GM18951 (cell line): Measurements from ENCODE around the gene WDR47.
"Not testable (repeated sequence)": the region's sequence is repeated elsewhere in the genome, so short reads cannot be mapped to it uniquely, and the experiment has no call there.

ENCODE experiments used
- POLR2A ChIP-seq: IDR thresholded peaks from 4 replicates; pipeline ENCODE4 v1.6.1; 2011; ENCODE audit warnings: mild to moderate bottlenecking; ENCODE audit not compliant: insufficient read length, insufficient read depth; ENCODE audit errors: extremely low read depth
- in situ Hi-C: fragments of 300-500 bp; cut with MboI; formaldehyde crosslinking; loops from one replicate; pipeline ENCODE4 v1.12.0; 2022; ENCODE audit warnings: low sequenced_read_pairs, mixed read lengths, inconsistent platforms; ENCODE audit not compliant: unreplicated experiment

The WDR47 gene

DNA sequence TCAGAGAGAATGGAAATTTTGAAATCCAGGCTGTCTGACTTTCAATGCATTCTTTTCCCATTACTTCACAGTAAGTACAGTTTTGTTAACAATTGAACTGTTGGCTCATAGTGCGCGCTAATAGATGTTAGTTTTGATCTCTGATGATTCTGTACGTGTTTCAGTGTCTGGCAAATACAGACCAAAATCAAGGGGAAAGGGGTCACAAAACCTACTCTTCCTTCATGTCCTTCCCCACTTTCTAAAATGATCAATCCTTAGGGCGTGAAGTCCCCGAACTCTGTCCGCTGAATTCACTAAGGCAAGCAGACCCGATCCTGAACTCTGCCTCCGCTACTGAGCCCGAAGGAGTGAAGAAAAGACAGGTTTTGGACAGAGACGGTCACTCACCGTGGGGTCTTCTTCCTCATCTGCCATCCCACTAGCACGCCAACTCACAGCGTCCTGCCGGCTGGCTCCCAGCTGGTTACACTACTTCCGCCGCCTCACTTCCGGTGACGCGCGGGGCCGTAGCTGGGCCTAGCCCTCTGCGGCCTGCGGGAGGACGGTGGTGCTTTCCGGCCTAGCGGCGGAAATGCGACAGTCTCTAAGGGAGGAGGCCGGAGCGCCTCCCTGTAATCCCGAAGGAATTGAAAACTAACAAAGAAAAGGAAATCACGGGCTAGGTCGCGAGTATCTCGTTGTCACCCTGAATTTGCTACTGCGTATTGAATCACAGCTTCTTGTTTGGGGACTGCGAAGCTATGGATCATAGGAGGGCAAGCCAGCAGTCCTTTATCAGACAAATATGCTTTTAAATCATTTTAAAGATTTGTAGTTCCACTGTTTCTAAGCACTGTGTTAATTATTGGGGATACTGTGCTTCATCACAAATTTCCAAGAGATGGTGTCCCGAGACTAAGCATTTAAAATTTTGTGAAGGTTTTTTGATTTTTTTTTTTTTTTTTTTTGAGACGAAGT lies 33.9 kb upstream of the WDR47 start, which contains the start of gene TAF13:
TSS of gene TAF13 (minus strand) at position 473 of the 960 bp plus-strand sequence. CDS start at position 417, 56 bp downstream.
- in situ Hi-C loops, result no loop called here
- TF ChIP-seq POLR2A, result peak; percentile 95

DNA sequence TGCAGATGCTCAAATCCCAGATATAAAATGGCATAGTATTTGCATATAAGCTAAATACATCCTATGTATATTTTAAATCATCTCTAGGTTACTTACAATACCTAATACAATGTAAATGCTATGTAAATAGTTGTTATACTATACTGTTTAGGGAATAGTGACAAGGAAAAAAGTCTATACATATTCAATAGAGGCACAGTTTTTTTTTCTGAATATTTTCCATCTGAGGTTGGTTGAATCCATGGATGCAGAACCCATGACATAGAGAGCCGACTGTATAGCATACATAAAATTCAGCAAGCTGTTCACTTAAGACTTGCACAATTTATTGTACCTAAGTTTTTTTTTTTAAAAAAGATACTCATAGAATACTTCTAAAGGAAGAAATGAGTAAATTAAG lies 27.4 kb upstream of the WDR47 start:
- TF ChIP-seq POLR2A, result no peak

DNA sequence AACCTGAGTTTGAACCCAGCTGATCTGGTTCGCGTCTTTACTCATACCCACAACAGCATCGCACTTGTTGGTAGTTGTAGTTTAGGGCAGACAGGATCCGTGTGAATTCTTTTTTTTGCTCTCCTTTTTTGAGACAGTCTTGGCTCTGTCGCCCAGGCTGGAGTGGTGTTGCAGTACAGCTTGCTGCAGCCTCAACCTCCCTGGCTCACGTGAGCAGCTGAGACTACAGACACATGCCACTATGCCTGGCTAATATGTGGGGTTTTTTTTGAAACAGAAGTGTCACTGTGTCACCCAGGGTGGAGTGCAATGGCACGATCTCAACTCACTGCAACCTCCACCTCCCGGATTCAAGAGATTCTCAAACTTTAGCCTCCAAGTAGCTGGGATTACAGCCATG lies 26.0 kb upstream of the WDR47 start:
- in situ Hi-C loops, result no loop called here
- no peak for TF ChIP-seq POLR2A

More for the DNA sequence above, 27.4 kb upstream of the WDR47 start:
- in situ Hi-C loops, result no loop called here

DNA sequence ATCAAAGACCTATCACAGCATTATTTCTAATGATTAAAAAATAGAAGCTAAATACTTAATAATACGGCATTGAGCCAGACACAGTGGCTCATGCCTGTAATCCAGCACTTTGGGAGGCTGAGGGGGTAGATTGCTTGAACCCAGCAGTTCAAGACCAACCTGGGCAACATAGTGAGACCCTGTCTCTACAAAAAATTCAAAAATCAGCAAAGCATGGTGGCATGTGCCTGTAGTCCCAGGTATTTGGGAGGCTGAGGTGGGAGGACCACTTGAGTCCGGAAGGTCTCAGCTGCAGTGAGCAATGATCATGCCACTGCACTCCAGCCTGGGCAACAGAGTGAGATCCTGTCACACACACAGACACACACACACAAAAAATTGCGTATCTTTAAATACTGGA lies 23.2 kb upstream of the WDR47 start:
- no peak for TF ChIP-seq POLR2A
- in situ Hi-C loops, result no loop called here

DNA sequence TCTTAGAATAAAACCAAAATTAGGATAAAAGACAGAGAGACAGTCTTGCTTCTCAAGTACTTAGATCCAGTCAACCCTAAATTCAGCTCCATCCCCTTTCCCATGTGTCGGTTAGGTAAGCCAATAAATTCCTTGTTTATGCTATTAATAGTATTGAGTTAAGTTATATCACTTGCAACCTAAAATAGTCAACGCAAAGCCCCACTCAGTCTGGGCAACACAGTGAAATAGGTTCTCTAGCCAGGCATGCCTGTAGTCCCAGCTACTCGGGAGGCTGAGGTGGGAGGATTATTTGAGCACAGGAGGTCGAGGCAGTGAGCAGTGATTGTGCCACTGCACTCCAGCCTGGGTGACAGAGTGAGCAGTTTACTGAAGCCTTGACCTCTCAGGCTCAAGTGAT lies 19.3 kb upstream of the WDR47 start:
- in situ Hi-C loops, result no loop called here
- TF ChIP-seq POLR2A, result no peak

DNA sequence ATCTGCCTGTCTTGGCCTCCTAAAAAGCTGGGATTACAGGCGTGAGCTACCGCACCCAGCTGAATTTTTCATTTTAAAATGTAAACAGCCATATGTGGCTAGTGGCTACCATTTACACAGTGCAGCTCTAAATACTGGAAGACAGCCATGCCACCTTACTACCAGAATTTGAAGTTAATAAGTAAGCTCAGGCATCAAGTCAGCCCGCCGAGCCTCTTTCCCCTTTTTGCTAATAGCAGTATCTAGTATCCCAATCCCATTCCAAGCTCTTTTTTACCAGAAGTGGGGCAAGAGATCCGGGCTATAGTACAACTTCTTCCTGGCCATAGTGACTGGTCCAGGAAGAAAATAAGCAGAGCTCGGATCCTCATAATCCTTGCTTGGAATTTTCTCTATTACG lies 18.8 kb upstream of the WDR47 start:
- in situ Hi-C loops, result no loop called here
- no peak for TF ChIP-seq POLR2A

DNA sequence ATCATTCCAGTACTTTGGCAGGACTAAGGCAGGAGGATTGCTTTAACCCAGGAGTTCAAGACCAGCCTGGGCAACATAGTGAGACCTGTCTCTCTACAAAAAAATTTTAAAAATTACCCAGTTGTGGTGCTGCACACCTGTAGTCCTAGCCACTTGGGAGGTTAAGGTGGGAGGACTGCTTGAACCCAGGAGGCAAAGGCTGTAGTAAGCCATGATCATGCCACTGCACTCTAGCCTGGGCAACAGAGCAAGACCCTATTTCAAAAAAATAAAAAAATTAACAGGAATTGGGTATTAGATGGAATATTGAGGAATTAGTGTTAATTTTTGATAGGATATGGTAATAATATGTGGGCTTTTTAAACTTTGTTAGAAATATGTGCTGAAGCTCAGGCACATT lies 17.1 kb upstream of the WDR47 start:
- no peak for TF ChIP-seq POLR2A
- in situ Hi-C loops, result no loop called here

DNA sequence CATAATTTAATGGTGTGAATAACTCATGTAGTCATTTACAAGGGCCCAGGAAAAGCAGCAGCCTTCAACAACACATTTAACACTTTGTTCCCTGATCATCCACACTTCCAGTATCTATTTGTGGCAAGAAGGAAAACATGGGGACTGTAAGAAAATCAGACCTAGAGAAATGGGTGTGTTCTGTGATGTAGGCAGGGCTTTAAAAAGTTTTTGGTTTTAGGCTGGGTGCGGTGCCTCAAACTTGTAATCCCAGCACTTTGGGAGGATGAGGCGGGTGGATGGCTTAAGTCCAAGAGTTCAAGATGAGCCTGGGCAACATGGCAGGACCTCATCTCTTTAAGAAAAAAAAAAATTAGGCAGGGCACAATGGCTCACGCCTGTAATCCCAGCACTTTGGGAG lies 14.2 kb upstream of the WDR47 start:
- no peak for TF ChIP-seq POLR2A
- in situ Hi-C loops, result no loop called here

DNA sequence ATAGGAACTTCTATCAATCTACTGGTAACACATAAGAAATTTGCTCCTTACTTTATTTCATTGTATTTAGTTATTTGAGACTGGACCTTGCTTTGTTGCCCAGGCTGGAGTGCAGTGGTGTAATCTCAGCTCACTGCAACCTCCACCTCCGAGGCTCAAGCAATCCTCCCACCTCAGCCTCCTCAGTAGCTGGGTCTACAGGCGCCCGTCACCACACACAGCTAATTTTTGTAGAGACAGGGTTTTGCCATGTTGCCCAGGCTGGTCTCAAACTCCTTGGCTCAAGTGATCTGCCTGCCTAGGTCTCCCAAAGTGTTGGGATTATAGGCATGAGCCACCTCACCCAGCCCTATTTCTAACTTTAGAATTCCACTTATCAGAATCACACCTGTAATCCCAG lies 10.2 kb upstream of the WDR47 start:
- in situ Hi-C loops, result not testable (repeated sequence)

DNA sequence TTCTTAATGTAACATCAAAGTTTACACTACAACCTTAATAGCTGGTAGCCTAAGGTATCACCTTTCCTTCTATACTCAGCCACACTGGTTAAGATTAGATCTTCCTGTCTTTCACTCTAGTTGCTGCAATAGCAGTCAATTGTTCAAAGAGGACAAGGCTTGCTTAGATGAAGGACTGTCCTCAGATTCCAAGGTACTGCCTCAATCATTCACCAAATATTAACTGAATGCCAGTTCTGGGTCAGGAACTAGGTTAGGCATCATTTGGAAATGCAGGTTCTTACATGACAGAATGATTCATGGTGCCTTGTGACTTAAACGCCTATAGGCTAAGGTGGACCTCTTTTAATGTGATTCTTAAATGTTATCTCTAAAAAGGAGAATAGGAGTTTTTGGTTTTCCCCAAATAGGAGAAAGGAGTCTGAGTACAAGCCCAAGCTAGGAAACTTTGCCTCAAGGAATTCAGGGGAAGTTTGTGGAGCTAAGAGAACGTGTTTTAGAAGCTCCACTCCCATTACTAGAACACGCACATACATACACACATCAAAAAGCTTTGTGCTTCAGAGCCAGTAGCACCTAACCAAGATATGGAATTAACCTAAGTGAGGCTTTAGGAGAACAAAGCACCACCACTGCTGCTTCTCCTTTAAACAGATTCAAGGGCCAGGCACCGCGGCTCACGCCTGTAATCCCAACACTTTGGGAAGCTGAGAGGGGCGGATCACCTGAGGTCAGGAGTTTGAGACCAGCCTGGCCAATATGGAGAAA lies 8.5 kb upstream of the WDR47 start:
- in situ Hi-C loops, result no loop called here

DNA sequence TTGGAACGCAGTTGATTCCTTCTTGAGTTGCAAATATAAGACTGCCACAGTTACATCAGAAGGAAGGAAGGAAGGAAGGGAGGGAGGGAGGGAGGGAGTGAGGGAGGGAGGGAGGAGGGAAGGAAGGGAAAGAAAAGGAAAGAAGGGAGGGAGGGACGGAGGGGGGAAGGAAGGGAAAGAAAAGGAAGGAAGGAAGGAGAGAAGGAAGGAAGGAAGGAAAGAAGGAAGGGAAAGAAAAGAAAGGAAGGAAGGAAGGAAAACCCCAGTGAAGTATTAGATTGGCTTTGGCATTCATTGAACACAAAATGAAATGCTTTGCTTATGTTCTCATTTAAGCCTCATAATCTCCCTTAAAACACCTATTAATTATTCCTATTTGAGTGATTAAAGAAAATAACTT lies 6.4 kb upstream of the WDR47 start:
- TF ChIP-seq POLR2A, result no peak
- in situ Hi-C loops, result no loop called here

More for the DNA sequence above, 8.5 kb upstream of the WDR47 start:
- no peak for TF ChIP-seq POLR2A

DNA sequence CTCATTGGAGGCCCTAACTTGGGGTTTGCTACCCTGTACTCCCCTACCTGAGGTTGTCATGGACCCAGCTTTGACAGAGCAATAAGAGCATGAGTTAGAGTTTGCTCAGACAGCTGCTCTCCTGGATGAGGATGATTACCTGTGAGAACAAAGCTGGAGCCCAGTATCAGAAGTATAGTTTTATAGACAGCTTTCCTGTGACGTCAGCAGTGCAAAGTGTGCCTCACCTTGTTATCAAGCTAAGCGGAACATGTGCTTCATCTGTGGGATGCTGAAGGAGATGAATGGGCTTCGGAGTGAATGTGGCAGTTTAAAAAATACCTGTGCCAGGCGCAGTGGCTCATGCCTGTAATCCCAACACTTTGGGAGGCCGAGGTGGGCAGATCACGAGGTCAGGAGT lies 5.4 kb upstream of the WDR47 start:
- TF ChIP-seq POLR2A, result no peak
- in situ Hi-C loops, result no loop called here

DNA sequence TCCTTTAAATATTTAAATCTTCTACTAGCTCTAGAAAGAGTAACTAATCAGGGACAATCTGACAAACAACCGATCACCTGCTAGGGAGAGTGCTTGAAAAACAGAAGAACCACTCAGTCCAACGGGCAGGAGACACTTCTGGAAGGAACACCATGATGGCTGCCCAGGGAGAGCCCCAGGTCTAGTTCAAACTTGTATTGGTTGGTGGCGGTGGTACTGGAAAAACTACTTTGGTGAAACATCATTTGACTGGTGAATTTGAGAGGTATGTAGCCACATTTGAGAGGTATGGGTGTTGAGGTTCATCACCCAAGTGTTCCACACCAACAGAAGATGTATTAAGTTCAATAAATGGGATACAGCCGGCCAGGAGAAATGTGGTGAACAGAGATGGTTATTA lies 4.8 kb upstream of the WDR47 start:
- in situ Hi-C loops, result no loop called here
- no peak for TF ChIP-seq POLR2A

DNA sequence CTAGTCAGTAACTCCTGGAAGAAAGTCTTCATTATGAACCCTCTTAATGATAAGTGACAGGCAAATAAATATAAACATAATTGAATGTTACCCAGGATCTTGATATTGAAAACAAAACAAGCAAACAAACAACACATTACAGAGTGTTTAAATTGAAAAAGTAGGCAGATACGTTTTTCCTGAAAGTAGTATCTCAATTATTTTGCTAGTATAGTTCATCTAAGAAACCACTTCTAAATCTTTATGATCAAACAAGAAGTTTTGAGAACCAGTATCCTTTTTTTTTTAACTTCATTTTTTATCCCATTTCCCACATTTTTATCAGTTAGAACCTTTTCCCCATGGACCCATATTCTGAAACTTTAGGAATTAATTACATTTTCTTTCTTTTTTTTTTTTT lies 3.7 kb upstream of the WDR47 start:
- TF ChIP-seq POLR2A, result no peak
- in situ Hi-C loops, result no loop called here
